Testis (tissue), 2 donors: ENCODE measurements around the gene OR2S2.

Source experiments
- CTCF ChIP-seq, 3 experiments: fragments of 450-650 bp in 2 of 3; fragments of 200-600 bp in 1 of 3; sonication (generic) in 1 of 3; IDR thresholded peaks; one replicate each; pipeline ENCODE4 v1.5.1; 2016 to 2019; ENCODE audit warnings: antibody characterized with exemption in 3 of 3, mild to moderate bottlenecking in 2 of 3, moderate library complexity in 1 of 3
- POLR2A ChIP-seq: fragments of 450-650 bp; IDR thresholded peaks from one replicate; pipeline ENCODE4 v1.6.1; 2017; ENCODE audit warnings: antibody characterized with exemption, mild to moderate bottlenecking, moderate library complexity

- no peak for TF ChIP-seq CTCF (IDR thresholded peaks at IDR 0.05)
- no peak for TF ChIP-seq POLR2A
Measured at GRCh38 chr9:35930989-35931388, 27.0 kb downstream of the OR2S2 start.
